Ecto neural progenitor cell (in vitro differentiated cells): ENCODE data around the gene LAMA5.

Experiments used
- DNase-seq: peaks from one replicate; pipeline ENCODE4 v3.0.0-alpha.2; 2018; ENCODE audit warnings: low spot score

LAMA5 gene

DNA sequence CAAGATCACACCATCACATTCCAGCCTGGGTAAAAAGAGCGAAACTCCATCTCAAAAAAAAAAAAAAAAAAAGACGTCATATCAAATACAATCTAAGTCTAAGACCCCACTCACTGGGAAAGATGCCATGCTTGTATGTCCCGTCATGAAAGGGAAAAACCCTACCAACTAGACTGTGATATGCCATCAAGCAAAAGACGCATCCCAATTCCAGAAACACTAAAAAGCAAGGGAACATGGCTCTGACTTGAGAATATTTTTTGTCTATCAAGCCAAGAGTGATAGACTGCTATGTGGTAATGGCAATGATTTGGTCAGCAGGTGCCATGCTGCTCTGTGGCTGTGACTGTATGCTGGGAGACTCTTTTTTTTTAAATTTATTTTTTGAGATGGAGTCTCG lies 23.0 kb downstream of the LAMA5 start:
- no peak for DNase-seq

DNA sequence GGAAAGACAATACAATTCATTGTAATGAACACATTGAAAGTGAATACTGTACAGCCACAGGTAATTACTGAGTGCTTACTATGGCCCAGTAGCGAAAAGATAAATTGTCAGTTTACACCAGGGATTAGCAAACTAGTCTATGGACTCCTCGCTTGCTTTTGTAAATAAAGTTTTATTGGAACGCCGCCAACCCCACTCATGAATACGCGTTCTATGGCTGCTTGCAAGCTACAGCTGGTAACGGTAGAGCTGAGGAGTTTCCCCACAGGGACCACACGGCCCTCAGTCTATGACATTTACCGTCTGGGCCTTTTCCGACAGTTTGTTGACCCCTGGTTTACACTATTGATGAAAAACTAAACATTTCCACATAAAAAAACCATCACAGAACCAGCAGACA lies 24.2 kb downstream of the LAMA5 start:
- DNase-seq, result no peak

DNA sequence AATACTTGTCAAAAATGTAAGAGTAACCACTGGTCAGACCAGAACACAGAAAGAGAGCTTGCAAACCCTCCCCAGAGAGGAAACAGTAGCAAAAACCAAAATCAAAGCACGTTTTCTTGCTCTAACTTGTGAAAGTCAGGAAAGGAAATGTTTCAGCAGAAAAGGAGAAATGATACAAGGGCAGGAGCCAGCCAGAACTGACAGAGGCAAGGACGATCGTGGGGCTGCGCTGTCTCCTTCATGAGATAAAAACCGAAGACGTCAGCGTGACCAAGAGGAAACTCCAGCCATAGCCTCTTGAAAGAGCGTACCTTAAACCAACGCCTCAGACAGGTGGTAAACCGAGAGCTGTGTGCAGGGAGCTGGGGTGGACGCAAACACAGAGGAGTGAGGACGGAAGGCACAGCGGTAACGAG lies 27.5 kb downstream of the LAMA5 start:
- no peak for DNase-seq

DNA sequence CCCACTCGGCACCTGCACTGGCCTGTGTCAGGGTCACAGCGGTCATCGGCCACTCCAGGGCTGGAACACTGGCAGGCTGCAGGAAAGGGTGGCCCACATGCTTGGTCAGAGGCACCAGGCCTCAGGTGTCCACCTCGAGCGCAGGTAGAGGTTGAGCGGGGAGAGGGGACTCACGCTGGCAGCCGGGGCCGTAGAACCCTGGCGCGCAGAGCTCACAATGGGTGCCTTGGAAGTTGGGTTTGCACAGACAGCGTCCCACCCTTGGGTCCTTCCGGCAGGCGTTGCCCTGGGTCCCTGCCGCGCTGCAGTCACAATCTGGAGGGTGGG lies 28.9 kb downstream of the LAMA5 start:
- DNase-seq, result no peak

DNA sequence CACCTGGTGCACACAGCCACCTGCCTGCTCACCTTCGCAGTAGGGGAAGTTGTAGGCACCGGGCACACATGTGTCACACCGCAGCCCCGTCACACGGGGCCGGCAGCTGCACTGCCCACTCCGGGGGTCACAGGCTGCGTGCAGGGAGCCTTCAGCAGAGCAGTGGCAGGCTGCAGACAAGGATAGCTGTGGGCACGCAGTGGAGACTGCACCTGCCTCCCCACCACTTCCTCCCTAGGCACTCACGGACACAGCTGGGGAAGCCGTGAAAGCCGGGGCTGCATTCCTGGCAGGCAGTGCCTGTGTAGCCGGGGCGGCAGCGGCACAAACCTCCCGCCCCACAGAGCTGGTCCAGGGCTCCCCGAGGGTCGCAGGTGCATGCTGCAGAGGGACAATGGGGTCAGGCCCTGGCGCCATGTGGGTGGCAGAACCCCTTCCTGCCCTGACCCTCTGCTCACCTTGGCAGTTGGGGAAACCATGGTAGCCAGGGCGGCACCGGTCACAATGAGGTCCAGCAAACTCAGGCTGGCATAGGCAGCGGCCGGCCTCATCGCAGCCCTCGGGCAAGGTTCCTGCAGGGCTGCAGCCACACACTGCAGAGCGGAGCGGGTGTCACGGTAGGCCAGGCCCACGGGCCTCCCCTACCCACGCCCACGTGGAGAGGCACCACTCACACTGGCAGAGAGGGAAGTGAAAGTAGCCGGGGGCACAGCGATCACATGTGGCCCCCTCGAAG lies 29.4 kb downstream of the LAMA5 start:
- DNase-seq, result no peak

DNA sequence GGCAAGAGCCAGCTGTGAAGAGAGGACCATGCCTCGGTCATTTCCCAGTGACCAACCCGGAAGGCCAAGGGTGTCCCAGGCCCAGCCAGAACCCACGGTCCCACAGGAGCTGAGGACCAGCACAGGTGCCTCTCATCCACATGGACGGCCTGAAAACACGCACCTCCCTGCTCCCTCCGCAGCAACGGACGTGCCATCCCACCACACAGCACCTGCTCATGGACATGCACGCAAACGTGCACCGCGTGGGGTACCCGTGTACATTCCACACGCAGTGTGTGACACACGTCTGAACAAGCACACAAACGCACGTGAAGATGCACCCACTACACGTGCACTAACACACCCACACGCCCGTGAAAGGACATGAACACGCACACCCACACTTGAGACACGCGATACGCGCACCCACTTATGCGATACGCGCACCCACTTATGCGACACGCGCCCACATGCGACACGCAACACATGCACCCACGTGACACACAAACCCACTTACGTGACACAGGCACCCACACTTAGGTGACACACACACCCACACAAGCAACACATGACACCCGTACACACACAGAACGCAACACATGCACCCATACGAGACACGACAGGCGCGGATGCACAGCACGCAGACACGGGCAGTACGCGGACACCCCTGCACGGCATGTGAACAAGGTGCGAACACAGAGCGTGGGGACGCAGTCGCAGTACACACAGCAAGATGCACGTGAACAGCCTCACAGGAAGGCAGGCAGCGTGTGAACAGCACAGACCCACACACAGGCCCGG lies 30.1 kb downstream of the LAMA5 start:
- no peak for DNase-seq

DNA sequence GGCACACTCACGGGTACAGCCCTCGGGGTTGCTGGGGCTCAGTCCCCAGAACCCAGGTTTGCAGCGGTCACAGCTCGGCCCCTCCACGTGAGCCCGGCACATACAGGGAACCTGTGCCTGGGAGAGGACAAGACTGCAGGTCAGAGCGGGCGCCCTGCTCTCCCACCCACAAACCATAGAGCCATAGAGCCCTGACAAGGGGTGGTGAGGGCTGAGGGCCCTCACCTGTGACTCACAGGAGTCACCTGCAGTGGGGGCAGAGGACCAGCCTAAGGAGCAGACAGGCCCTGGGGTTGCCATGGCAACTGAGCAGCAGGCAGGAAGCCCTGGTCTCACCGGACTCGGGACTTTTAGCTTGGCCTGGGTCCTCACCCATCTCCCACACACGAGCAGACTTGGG lies 30.8 kb downstream of the LAMA5 start:
- no peak for DNase-seq

DNA sequence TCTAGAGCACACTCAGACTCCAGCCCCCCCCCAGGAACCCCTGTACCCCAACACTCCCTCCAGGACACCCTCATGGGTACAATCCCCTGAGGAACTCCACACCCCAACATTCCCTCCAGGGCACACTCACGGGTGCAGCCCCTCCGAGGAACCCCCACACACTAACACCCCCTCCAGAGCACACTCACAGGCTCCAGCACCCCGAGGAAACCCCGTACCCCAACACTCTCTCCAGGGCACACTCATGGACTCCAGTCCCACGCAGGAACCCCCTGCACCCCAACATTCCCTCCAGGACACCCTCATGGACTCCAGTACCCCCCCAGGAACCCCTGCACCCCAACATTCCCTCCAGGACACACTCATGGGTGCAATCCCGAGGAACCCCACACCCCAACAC lies 31.6 kb downstream of the LAMA5 start:
- no peak for DNase-seq

DNA sequence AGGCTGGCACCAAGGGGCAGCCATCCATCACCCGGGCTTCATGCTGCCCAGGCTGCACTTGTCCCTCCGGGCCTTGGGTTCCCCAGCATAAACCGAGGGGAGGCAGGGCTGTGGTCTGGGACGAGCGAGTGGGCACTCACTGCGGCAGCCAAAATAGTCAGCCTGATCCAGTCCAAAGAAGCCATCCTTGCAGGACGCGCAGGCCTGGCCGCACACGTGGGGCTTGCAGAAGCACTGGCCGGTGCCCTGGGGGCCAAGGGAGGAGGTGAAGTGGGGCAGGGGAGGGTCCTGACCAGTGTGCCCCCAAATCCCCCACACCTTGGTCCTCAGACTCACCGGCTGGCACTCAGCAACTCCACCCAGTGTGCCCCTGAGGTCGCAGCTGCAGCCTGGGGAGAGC lies 32.2 kb downstream of the LAMA5 start:
- DNase-seq, result no peak

DNA sequence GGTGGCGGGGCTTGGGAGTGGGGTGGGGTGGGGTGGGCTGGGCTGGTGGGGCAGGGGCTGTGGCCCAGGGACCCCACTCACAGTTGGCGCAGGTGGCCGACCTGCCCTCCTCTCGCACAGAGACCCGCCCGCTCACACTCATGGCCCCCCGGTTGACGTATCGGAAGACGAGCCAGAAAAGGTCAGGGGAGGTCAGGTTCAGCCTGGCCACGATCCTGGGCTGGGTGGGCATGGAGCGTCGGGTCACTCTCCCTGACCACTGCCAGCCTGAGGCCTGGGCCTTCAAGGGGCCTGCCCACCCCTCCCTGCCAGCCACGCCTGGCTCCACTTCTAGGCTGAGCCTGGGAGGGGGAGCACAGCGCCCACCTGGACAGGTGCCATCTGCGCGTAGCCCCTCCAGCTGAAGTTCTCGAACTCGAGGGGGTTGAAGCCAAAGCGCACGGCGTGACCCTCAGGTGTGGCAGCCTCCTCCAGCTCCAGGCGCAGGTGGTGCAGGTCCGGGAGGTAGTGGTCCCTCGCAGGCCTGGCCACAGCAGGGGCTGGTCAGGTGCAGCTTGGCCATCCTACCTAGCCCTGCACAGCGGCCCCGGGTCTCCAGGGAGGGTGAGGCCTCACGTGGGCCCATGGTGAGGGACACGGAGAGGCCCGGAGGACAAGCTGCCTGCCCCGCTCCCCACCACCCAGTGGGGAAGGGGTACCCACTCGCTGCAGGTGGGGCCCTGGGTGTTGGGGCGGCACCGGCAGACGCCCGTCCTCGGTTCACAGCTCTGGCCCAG lies 33.1 kb downstream of the LAMA5 start:
- no peak for DNase-seq

DNA sequence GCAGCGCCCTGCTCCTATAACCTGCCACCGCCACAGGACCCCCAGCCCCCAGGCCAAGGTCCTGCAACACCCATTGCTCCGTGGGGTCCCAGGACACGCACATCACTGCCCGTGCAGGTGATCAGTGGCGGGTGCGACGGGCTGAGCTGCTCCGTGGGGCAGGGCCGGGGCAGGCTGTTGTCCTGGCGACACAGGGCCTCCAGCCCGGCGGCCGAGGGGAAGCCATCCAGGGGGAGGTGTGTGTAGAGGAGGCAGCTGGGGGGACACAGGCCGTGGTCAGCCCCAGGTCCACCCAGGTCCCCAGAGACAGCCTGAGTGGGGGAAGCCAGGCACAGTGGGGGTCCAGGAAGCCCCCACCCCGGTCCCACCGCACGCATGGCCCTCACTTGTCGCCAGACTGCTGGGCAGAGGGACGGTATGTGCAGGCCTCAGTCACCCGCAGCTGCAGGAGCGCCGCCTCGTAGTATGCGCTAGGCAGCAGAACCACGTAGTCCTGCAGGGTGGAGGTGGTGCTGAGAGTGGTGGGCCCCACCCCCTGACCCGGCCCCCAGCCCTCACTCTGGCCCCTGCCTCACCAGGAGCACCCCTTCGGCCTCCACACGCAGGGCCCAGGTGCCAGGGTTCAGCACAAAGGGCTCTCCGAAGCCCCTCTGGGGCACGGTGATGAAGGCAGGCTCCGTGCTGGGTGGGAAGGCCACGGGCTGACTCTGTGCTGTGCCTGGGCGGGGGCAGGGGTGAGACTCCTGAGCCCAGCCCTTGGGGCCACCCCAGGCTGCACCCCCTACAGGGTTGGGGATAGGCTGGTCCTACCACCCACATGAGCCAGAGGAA lies 33.9 kb downstream of the LAMA5 start:
- no peak for DNase-seq

DNA sequence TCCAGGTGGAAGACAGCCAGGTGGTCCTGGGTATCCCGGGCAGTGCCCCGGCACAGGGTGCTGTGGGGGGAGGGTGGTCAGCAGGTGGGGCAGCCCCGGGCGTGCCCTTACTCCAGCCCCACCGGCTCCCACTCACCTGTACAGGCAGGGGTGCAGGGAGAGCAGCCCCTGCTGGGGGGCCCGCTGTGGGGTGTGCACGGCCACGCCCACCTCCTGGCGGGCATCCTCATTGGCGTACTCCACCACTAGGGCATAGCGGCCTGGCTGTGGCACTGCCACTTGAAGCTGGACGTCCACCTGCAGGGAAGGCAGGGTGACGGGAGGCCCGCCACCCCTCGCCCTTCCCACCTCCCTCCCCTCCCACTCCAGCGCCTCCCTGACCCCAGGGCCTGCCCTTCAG lies 34.7 kb downstream of the LAMA5 start:
- no peak for DNase-seq

DNA sequence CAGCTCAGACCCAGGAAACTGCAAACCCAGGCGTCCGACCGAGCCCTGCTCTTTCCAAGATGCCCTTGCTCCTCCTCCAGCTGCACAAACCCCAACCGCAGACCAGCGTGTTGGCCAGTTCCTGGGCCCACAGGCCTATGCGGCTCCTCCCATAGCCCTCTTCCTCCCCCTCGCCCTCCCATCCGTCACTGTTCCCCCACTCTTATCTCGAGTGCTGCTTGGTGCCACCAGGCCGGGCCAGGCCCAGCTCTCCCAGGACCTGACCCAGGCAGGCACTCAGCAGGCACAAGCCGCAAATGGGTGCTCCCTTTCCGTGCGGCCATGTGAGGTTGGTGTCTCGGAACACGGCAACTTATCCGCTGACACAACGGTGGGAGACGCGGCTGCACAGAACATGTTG lies 35.8 kb downstream of the LAMA5 start:
- no peak for DNase-seq

DNA sequence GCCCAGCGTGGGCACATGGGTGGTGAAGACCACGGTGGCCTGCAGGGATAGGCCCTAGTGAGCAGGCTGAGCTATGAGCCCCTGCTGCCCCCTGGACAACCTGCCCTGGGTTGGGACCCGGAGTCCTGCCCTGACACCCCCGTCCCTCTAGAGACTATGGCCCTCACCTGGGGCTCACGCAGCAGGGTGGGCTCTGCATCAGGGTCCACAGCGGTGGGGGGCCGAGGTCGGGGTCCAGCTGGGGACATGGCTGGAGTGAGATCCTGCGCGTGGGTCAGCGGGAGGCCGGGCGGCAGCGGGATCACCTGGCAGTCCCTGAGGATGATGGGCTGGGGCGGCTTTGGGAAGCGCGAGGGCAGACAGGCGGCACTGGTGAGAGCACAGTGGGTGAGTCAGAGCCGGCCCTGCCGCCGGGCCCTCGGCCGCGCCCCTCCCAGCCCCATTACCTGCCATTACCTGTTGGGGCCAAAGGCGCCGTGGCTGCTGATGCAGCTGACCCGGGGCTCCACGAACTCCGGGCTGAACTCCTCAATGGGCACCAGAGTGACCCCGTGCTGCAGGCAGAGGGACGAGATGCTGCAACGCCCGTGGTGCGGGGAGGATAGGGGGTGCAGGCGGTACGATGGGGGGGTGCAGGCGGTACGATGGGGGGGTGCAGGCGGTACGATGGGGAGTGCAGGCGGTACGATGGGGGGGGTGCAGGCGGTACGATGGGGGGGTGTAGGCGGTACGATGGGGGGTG lies 36.4 kb downstream of the LAMA5 start:
- no peak for DNase-seq

DNA sequence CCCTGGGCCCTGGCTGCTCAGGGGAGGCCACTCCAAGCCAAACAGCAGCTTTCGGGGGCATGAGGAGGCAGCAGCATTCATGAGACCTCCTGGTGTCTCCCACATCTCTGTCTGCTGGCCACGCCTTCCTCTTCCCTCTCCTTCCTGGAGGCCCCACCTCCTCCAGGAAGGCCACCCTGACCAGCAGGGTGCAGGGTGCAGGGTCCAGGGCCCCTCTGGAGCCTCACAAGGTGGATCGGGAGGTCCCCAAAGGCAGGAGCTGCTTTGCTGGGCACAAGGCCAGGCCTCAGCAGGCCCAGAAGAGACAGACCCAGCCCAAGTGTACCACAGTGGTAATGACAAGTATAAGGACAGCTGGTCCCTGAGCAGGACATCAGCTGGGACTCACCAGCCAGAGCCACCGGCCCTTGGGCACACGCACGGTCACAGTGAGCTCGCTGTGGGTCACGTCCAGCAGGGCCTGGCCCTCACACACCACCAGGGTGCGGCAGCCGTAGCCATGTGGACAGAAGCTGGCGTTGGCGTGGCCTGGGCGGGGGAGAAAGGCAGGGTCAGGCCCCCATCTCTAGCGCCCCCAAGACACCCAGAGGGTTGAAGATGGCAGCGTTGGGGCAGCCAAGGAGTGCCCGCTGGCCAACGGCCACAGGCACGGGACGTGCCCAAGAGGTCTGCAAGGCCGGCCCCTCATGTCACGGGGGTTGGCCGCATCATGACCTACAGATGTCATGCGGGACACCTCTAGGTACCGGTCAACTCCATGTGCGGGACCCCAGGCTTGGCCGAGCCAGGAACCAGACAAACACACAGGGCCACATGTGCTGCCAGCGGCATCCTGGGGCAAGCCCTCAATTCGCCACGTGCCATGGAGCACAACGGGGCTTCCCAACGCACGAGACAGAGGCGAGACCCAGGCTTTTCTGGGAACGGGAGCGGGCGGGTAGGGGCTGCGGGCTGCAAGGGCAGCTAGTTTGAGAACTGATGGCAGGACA lies 37.4 kb downstream of the LAMA5 start:
- DNase-seq, result no peak

DNA sequence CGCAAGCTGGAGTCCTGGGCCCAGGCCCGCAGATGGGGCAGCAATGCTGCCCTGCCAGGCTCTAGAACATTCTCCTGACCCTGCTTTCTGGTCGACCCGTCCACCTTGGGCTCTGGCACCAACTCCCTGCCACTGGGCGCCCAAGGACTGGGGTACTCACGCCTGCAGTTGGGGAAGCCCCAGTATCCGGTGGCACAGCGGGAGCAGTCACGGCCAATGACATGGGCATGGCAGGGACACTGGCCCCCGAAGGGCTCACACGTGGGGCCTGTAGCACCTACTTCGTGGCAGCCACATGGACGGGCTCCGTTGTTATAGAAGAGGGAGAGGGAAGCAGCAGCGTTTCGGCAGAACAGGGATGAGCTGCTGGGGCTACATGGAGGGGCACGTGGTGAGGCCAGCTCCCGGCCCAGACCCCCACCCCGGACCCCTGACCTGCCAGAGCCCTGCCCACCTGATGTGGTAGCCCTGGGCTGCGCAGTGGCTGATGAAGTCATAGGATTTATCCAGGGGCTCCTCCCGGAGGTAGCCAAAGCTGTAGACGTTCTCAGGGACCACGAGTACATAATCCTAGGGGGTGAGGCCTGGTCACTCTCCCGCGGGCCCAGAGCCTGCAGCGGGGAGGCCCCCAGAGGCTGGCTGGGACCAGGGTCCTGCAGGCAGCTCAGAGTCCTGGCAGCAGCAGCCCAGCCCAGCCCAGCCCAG lies 38.3 kb downstream of the LAMA5 start:
- no peak for DNase-seq

DNA sequence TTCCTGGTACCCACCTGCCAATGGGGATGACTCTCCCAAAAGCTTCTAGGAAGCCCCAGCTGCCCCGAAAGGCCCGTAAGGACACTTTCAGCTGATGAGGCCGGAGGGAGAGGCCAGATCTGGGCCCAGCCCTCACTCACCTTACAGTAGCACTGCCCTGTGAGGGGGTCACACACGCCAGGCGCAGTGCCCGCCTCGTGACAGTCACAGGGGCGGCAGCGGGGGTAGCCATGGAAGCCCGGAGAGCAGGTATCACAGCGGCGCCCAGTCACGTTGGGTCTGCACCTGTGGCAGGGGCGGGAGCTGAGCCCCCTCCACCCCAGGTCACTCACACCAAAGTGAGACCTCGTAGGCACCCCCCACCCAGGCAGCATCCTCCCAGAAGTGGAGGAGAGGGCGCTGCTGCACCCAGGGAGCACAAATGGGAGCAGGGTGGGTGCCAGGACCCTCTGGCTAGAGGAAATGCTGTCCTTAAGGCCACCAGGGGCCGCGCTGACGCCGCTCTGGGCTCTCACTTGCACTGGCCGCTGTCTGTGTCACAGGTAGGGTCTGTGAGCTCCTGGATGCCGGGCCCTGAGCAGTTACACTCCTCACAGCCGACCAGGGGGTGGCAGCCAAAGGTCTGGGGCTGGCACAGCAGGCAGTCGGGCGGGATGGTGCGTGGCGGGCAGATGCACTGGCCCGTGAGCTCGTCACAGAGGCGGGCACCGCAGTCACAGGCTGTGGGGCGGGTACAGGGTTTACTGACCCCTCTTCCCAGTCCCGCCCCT lies 39.2 kb downstream of the LAMA5 start:
- no peak for DNase-seq

DNA sequence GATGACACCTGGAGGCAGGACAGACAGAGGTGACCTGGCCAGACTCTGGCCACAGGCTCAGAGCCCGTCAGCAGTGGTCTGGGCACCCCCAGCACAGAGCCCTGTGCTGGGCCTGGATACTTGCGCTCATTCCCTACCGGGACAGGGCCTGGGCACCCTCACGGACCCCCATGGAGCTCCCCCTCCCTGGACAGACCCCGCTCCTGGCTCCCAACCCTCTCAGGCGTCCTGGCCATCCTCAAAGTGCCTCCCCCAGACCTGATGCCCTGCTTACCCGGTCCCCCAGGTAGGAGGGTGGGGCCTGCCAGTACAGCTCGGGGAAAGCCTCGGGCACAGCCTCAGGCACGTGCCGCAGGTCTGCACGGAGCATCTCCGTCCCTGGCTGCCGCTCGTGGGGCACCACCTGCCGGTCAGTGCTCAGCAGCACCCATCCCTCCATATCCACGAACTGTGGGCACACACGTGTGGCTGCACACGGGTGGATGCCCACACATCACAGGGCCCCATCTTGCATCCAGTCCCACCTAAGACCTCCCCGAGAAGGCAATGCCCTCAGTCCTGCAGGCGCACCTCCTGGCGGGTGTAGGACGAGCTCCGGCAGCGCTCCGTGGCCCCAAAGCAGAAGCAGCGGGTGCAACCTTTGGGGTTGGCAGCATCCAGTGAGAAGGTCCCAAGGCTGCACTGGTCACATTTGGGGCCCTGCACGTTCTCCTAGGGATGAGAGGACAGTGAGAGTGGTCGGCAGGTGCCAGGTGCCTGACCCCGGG lies 40.0 kb downstream of the LAMA5 start:
- DNase-seq, result no peak
